ENCODE results near the gene TNFRSF14. TPM values are rescaled to one million over a fixed set of nuclear protein-coding genes. Genes with fewer than 3 reads are reported as not detected.

Gene TNFRSF14
- total and polyA plus RNA-seq, 4 donors = 14.8 to 38.1 (median 29.1) TPM

DNA sequence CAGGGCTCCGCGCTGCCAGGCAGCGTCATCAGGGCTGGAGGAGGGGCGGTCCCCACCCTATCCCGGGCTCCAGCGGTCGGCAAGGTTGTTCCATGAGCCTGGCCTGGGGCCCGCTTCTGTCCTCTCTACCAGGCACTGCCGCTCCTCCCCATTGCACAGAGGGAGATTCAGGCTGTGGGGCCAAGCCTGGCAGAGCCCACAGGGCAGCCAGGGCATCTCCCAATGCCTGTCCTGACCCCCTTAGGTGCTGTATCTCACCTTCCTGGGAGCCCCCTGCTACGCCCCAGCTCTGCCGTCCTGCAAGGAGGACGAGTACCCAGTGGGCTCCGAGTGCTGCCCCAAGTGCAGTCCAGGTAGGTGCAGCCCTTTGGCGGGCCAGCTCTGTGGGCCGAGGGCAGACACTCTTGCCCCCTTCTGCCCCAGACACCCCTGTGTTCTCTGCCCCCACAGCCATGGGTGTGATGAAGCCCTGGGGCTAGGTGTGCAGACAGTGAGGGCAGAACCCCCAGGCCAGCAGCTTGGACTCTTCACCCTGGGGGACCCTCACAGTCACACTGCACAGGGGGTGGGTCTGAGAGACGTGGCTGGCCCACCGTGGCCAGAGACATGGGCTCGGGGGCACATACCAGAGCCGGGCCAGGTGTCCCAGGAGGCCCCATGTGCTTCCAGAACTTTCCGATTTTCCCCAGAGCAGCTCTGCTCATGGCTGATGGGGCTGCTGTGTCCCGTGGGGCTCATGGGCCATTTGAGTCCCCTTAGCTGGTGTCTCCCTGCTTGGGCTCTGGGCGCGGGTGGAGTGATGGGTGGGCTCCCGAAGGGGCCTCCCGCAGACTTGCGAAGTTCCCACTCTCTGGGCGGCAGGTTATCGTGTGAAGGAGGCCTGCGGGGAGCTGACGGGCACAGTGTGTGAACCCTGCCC, 1.6 kb downstream of the TNFRSF14 start:
- peaks cover 7 to 27% (median 19%) of the 10 kb centered on the region in 4 donors for H3K4me1 ChIP-seq (ENCODE audit: control insufficient read depth in 4 of 4, insufficient read depth in 4 of 4, low read length in 3 of 4)
- peak overlapping the region; percentile 54 to 83 (median 71) for H3K4me3 ChIP-seq (ENCODE audit: low read depth in 1 of 3, low read length in 3 of 3)
- H3K27ac ChIP-seq (ENCODE audit: low read depth in 1 of 2, low read length in 2 of 2) = peak overlapping the region; percentile 83 to 96
- WGBS = 76% methylated on average over 30 of the region's 30 CpGs
- H3K9me3 ChIP-seq (ENCODE audit: control insufficient read depth in 4 of 4, low read length in 3 of 4) = no peaks in the 10 kb centered on the region
- no peaks in the 10 kb centered on the region for H3K27me3 ChIP-seq (ENCODE audit: control insufficient read depth in 4 of 4, insufficient read depth in 4 of 4, low read length in 3 of 4)
- no peak for TF ChIP-seq HNF4G (IDR thresholded peaks at IDR 0.05)
- TF ChIP-seq SP1 (IDR thresholded peaks at IDR 0.05) = peak; percentile 17
- TF ChIP-seq RAD21 (IDR thresholded peaks at IDR 0.05) = peak in 1 of 2 donors; percentile 15
- DNase-seq (ENCODE audit: low spot score) = no peak
- H3K36me3 ChIP-seq (ENCODE audit: control insufficient read depth in 4 of 4, insufficient read depth in 3 of 4, low read depth in 1 of 4, low read length in 3 of 4) = peaks cover 8 to 25% (median 11%) of the 10 kb centered on the region in 4 donors
- peak overlapping the region; percentile 85 to 99 for H3K9ac ChIP-seq (ENCODE audit: low read depth in 1 of 2, low read length in 2 of 2)

DNA sequence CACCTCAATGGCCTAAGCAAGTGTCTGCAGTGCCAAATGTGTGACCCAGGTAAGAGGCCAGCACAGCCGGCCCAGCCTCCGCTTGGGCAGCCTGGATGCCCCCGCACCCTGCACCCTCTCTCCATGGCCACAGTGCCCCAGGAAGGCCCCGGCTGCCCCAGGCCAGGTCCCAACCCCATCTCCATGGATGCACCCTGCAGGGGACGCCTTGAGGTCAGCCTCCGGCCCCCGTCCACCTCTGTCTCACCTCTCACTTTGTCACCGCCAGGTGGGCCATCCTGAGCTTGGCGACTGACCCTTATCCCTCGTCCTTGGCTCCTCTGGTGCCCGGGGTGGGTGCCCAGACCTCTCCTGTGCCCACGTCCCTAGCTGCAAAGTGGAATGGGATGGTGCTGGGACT, 2.2 kb downstream of the TNFRSF14 start:
- 94% methylated on average over 12 of the region's 12 CpGs for WGBS
- Histone ChIP-seq H3K4me3 (ENCODE audit: low read depth in 1 of 3, low read length in 3 of 3) (no peak overlapping the region), H3K27me3 (ENCODE audit: control insufficient read depth in 4 of 4, insufficient read depth in 4 of 4, low read length in 3 of 4) (no peaks in the 10 kb centered on the region), H3K9me3 (ENCODE audit: control insufficient read depth in 4 of 4, low read length in 3 of 4) (no peaks in the 10 kb centered on the region), H3K4me1 (ENCODE audit: control insufficient read depth in 4 of 4, insufficient read depth in 4 of 4, low read length in 3 of 4) (peaks cover 7 to 27% (median 19%) of the 10 kb centered on the region in 4 donors), H3K9ac (ENCODE audit: low read depth in 1 of 2, low read length in 2 of 2) (no peak overlapping the region), H3K36me3 (ENCODE audit: control insufficient read depth in 4 of 4, insufficient read depth in 3 of 4, low read depth in 1 of 4, low read length in 3 of 4) (peaks cover 9 to 31% (median 13%) of the 10 kb centered on the region in 4 donors), H3K27ac (ENCODE audit: low read depth in 1 of 2, low read length in 2 of 2) (no peak overlapping the region)
- TF ChIP-seq FOXA1 (IDR thresholded peaks at IDR 0.05) (no peak), SP1 (IDR thresholded peaks at IDR 0.05) (no peak), YY1 (IDR thresholded peaks at IDR 0.05) (no peak)
- TF ChIP-seq, protein P1, sequence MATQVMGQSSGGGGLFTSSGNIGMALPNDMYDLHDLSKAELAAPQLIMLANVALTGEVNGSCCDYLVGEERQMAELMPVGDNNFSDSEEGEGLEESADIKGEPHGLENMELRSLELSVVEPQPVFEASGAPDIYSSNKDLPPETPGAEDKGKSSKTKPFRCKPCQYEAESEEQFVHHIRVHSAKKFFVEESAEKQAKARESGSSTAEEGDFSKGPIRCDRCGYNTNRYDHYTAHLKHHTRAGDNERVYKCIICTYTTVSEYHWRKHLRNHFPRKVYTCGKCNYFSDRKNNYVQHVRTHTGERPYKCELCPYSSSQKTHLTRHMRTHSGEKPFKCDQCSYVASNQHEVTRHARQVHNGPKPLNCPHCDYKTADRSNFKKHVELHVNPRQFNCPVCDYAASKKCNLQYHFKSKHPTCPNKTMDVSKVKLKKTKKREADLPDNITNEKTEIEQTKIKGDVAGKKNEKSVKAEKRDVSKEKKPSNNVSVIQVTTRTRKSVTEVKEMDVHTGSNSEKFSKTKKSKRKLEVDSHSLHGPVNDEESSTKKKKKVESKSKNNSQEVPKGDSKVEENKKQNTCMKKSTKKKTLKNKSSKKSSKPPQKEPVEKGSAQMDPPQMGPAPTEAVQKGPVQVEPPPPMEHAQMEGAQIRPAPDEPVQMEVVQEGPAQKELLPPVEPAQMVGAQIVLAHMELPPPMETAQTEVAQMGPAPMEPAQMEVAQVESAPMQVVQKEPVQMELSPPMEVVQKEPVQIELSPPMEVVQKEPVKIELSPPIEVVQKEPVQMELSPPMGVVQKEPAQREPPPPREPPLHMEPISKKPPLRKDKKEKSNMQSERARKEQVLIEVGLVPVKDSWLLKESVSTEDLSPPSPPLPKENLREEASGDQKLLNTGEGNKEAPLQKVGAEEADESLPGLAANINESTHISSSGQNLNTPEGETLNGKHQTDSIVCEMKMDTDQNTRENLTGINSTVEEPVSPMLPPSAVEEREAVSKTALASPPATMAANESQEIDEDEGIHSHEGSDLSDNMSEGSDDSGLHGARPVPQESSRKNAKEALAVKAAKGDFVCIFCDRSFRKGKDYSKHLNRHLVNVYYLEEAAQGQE (IDR thresholded peaks at IDR 0.05) = no peak
- no peak for DNase-seq (ENCODE audit: low spot score)

DNA sequence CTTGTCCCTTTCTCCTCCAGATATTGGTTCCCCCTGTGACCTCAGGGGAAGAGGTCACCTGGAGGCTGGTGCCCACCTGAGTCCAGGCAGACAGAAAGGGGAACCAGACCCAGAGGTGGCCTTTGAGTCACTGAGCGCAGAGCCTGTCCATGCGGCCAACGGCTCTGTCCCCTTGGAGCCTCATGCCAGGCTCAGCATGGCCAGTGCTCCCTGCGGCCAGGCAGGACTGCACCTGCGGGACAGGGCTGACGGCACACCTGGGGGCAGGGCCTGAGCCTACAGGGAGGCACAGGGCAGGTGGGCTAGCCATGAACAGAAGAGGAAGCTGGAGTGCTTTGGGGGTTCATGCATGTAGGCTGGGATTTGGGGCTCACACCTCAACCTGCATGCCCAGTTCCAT, 2.7 kb downstream of the TNFRSF14 start:
- Histone ChIP-seq H3K36me3 (ENCODE audit: control insufficient read depth in 4 of 4, insufficient read depth in 3 of 4, low read depth in 1 of 4, low read length in 3 of 4) (peaks cover 9 to 34% (median 14%) of the 10 kb centered on the region in 4 donors), H3K4me1 (ENCODE audit: control insufficient read depth in 4 of 4, insufficient read depth in 4 of 4, low read length in 3 of 4) (peaks cover 7 to 27% (median 19%) of the 10 kb centered on the region in 4 donors), H3K27me3 (ENCODE audit: control insufficient read depth in 4 of 4, insufficient read depth in 4 of 4, low read length in 3 of 4) (no peaks in the 10 kb centered on the region), H3K9ac (ENCODE audit: low read depth in 1 of 2, low read length in 2 of 2) (no peak overlapping the region), H3K4me3 (ENCODE audit: low read depth in 1 of 3, low read length in 3 of 3) (no peak overlapping the region), H3K9me3 (ENCODE audit: control insufficient read depth in 4 of 4, low read length in 3 of 4) (no peaks in the 10 kb centered on the region), H3K27ac (ENCODE audit: low read depth in 1 of 2, low read length in 2 of 2) (no peak overlapping the region)
- TF ChIP-seq NR2F2 (IDR thresholded peaks at IDR 0.05) (no peak), RAD21 (IDR thresholded peaks at IDR 0.05) (no peak), GABPA (IDR thresholded peaks at IDR 0.05 in 1 of 2, conservative IDR thresholded peaks at IDR 0.05 in 1 of 2) (no peak), TAF1 (conservative IDR thresholded peaks at IDR 0.05) (no peak), JUND (IDR thresholded peaks at IDR 0.05) (no peak), YY1 (IDR thresholded peaks at IDR 0.05) (no peak), HNF4A (conservative IDR thresholded peaks at IDR 0.05) (no peak), RXRA (IDR thresholded peaks at IDR 0.05) (no peak), FOXA1 (IDR thresholded peaks at IDR 0.05) (no peak), SP1 (IDR thresholded peaks at IDR 0.05) (no peak), FOXA2 (IDR thresholded peaks at IDR 0.05) (no peak), HNF4G (IDR thresholded peaks at IDR 0.05) (no peak), EGR1 (IDR thresholded peaks at IDR 0.05; ENCODE audit: low read depth in 2 of 2) (no peak)
- TF ChIP-seq, protein P2, sequence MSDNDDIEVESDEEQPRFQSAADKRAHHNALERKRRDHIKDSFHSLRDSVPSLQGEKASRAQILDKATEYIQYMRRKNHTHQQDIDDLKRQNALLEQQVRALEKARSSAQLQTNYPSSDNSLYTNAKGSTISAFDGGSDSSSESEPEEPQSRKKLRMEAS (IDR thresholded peaks at IDR 0.05) = no peak
- TF ChIP-seq, protein P1 (IDR thresholded peaks at IDR 0.05) = no peak
- TF ChIP-seq, protein P3, sequence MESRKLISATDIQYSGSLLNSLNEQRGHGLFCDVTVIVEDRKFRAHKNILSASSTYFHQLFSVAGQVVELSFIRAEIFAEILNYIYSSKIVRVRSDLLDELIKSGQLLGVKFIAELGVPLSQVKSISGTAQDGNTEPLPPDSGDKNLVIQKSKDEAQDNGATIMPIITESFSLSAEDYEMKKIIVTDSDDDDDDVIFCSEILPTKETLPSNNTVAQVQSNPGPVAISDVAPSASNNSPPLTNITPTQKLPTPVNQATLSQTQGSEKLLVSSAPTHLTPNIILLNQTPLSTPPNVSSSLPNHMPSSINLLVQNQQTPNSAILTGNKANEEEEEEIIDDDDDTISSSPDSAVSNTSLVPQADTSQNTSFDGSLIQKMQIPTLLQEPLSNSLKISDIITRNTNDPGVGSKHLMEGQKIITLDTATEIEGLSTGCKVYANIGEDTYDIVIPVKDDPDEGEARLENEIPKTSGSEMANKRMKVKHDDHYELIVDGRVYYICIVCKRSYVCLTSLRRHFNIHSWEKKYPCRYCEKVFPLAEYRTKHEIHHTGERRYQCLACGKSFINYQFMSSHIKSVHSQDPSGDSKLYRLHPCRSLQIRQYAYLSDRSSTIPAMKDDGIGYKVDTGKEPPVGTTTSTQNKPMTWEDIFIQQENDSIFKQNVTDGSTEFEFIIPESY (IDR thresholded peaks at IDR 0.05) = no peak
- no peak for DNase-seq (ENCODE audit: low spot score)
- 98% methylated on average over 6 of the region's 6 CpGs for WGBS
